Naive thymus-derived CD4-positive, alpha-beta T cell (primary cell): ENCODE results near the gene HERC6. TPM values are rescaled to one million over a fixed set of nuclear protein-coding genes. Genes with fewer than 3 reads are reported as not detected.

ENCODE experiments used
- ATAC-seq: fragments of 150-1000 bp; cut with Tn5 transposase; 2 replicates; pipeline ENCODE4 v1.10.0; 2021; ENCODE audit warnings: mild to moderate bottlenecking, moderate library complexity
- CTCF ChIA-PET: fragments of 350-600 bp; sonication (Branson Sonifier 250); formaldehyde crosslinking; loops from one replicate; lab custom pipeline; 2021; ENCODE audit warnings: antibody characterized with exemption; lab: Charles Lee
- POLR2A ChIA-PET: fragments of 350-600 bp; sonication (Branson Sonifier 250); formaldehyde crosslinking; loops from one replicate; lab custom pipeline; 2021; ENCODE audit warnings: antibody characterized with exemption, inconsistent platforms; lab: Charles Lee
- DNase-seq, 9 donors: peaks; one replicate each; pipeline versions ENCODE4 v3.0.0 to v3.0.0-alpha.2; 2020 to 2022; ENCODE audit warnings: mixed read lengths in 1 of 9
- H3K27ac ChIP-seq: one replicate; pipeline ENCODE4 v1.7.0; 2013; ENCODE audit warnings: mild to moderate bottlenecking, low read depth, low read length, moderate library complexity
- H3K27me3 ChIP-seq, 2 donors: one replicate each; pipeline ENCODE4 v1.7.0; 2013; ENCODE audit warnings: low read length in 2 of 2, mild to moderate bottlenecking in 2 of 2, moderate library complexity in 2 of 2; ENCODE audit not compliant: control insufficient read depth in 2 of 2, insufficient read depth in 2 of 2
- H3K36me3 ChIP-seq, 3 experiments: 1 replicate in 2 of 3; 2 replicates in 1 of 3; pipeline ENCODE4 v1.7.0; 2013; ENCODE audit warnings: low read length in 3 of 3, mild to moderate bottlenecking in 3 of 3, moderate library complexity in 1 of 3; ENCODE audit not compliant: insufficient read depth in 3 of 3, control insufficient read depth in 2 of 3
- H3K4me1 ChIP-seq, 2 donors: one replicate each; pipeline ENCODE4 v1.7.0; 2013; ENCODE audit warnings: low read length in 2 of 2, mild to moderate bottlenecking in 2 of 2, moderate library complexity in 1 of 2; ENCODE audit not compliant: control insufficient read depth in 2 of 2, insufficient read depth in 2 of 2
- H3K4me3 ChIP-seq: 2 replicates; pipeline ENCODE4 v1.7.0; 2013; ENCODE audit warnings: mild to moderate bottlenecking, low read length
- H3K9me3 ChIP-seq, 3 experiments: 1 replicate in 2 of 3; 2 replicates in 1 of 3; pipeline ENCODE4 v1.7.0; 2013; ENCODE audit warnings: low read length in 3 of 3; ENCODE audit not compliant: control insufficient read depth in 2 of 3
- H3K27ac Mint-ChIP-seq, 9 donors: one replicate each; pipeline ENCODE4 v1.8.0; 2020 to 2022; ENCODE audit warnings: mixed read lengths in 9 of 9, mild to moderate bottlenecking in 8 of 9, moderate library complexity in 5 of 9, inconsistent platforms in 2 of 9
- H3K27me3 Mint-ChIP-seq, 5 donors: one replicate each; pipeline ENCODE4 v1.8.0; 2021 to 2022; ENCODE audit warnings: mixed read lengths in 5 of 5, mild to moderate bottlenecking in 1 of 5
- H3K36me3 Mint-ChIP-seq, 5 donors: one replicate each; pipeline ENCODE4 v1.8.0; 2020 to 2022; ENCODE audit warnings: mixed read lengths in 5 of 5, mild to moderate bottlenecking in 3 of 5, inconsistent platforms in 1 of 5
- H3K4me1 Mint-ChIP-seq, 7 donors: one replicate each; pipeline ENCODE4 v1.8.0; 2020 to 2022; ENCODE audit warnings: mixed read lengths in 7 of 7, mild to moderate bottlenecking in 3 of 7, inconsistent platforms in 1 of 7
- H3K4me3 Mint-ChIP-seq, 10 donors: one replicate each; pipeline ENCODE4 v1.8.0; 2020 to 2022; ENCODE audit warnings: mild to moderate bottlenecking in 10 of 10, mixed read lengths in 10 of 10, moderate library complexity in 6 of 10, inconsistent platforms in 2 of 10
- H3K9me3 Mint-ChIP-seq, 11 donors: one replicate each; pipeline ENCODE4 v1.8.0; 2020 to 2022; ENCODE audit warnings: mixed read lengths in 11 of 11, mild to moderate bottlenecking in 4 of 11, inconsistent platforms in 1 of 11, moderate library complexity in 1 of 11
- intact Hi-C, 2 donors: fragments of 100-400 bp; cut with micrococcal nuclease; formaldehyde crosslinking; loops; one replicate each; pipeline ENCODE4 v1.15.1; 2023
- polyA plus RNA-seq, 2 donors: library from polyadenylated mRNA; unstranded; fragments of 300-500 nt; fragmentation: Illumina TruSeq; gene quantifications; one replicate each; pipeline ENCODE4 v1.2.3, GENCODE V29; 2021
- total RNA-seq, 6 experiments: library from RNA in 5 of 6; stranded (reverse) in 5 of 6; gene quantifications; 1 replicate in 5 of 6; 2 replicates in 1 of 6; pipeline ENCODE4 v1.2.3 and lab custom pipeline; 2021 to 2026

Gene HERC6
- total and polyA plus RNA-seq, 7 experiments from 2014 or later = 12.6 to 43.5 (median 20.0) TPM

DNA sequence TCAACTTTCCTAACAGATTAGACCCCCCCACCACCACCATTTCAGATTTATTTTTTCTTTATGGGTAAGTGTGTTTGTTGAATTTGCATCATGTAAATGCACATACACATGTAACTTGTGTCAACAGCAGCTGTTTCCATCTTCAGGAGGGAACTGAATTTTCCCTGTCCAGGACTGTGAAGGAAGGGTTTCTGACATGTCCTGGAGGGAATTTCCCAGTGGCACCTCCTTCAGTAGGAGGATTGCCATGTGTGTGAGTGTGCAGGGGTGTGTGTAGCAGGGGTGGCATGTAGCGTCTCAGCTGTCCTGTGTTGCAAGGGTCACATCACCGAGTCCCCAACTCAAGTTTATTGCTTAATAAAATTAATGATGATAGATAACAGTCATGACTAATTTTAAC, 19.7 kb downstream of the HERC6 start:
- ChIA-PET CTCF (no interaction called here), POLR2A (no interaction called here)
- Mint-ChIP-seq H3K9me3 (no peaks in the 10 kb centered on the region), H3K36me3 (peaks cover 14 to 35% (median 26%) of the 10 kb centered on the region in 5 donors), H3K4me3 (no peak overlapping the region), H3K27ac (no peak overlapping the region), H3K4me1 (peaks cover 0 to under 1% (median 0%) of the 10 kb centered on the region in 7 donors), H3K27me3 (no peaks in the 10 kb centered on the region)
- Histone ChIP-seq H3K4me1 (no peaks in the 10 kb centered on the region), H3K9me3 (no peaks in the 10 kb centered on the region), H3K27me3 (no peaks in the 10 kb centered on the region), H3K27ac (no peak overlapping the region), H3K36me3 (peaks cover 0 to 35% (median 4%) of the 10 kb centered on the region in 3 experiments), H3K4me3 (no peak overlapping the region)
- intact Hi-C loops = no loop called here
- ATAC-seq = no peak
- no peak for DNase-seq

GRCh38 chr4:88409206-88409605, 30.6 kb downstream of the HERC6 start:
- peaks cover 0 to 4% (median 0%) of the 10 kb centered on the region in 11 donors for H3K9me3 Mint-ChIP-seq
- H3K4me1 Mint-ChIP-seq = peaks cover 0 to 12% (median 0%) of the 10 kb centered on the region in 7 donors
- no peak overlapping the region for H3K4me3 ChIP-seq
- no peaks in the 10 kb centered on the region for H3K27me3 ChIP-seq
- intact Hi-C loops = no loop called here
- peaks cover 4 to 33% (median 5%) of the 10 kb centered on the region in 3 experiments for H3K36me3 ChIP-seq
- ChIA-PET CTCF (no interaction called here), POLR2A (no interaction called here)
- H3K4me3 Mint-ChIP-seq = no peak overlapping the region
- DNase-seq (no peak), ATAC-seq (no peak)
- H3K9me3 ChIP-seq = no peaks in the 10 kb centered on the region
- H3K27ac ChIP-seq = no peak overlapping the region
- no peaks in the 10 kb centered on the region for H3K27me3 Mint-ChIP-seq
- no peak overlapping the region for H3K27ac Mint-ChIP-seq
- H3K36me3 Mint-ChIP-seq = peaks cover 27 to 75% (median 59%) of the 10 kb centered on the region in 5 donors
- no peaks in the 10 kb centered on the region for H3K4me1 ChIP-seq

- no peak for ATAC-seq
Measured at GRCh38 chr4:88409789-88410188, 31.1 kb downstream of the HERC6 start.

DNA sequence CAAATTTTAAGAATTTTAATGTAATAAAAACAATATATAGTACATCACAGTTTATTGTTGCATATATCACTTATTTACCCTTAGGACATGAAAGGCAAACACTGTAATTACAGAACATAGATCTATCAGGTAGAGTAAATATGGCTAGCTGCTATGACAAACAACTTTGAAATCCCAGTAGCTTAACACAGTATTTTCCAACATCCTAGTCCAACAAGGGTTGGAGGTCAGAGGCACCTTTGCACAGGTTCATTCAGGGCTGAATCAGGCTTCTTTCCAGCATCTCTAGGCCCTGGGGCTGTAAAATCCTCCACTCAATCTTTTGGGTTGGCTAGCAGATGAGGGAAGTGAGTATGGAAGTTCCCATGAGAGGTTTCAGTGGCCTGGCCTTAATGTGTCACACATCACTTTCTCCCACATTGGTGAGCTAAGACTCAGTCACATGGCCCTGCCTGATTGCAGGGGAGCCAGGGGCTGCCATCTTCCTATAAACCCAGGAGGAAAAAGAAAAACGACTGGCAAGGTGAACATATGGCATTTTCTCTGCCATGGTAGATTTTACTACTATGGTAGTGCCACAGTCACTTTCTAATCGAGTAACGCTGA, 32.9 kb downstream of the HERC6 start:
- Histone ChIP-seq H3K4me3 (no peak overlapping the region), H3K9me3 (no peaks in the 10 kb centered on the region), H3K27me3 (no peaks in the 10 kb centered on the region), H3K36me3 (peaks cover 0 to 33% (median 4%) of the 10 kb centered on the region in 3 experiments), H3K27ac (no peak overlapping the region), H3K4me1 (no peaks in the 10 kb centered on the region)
- H3K36me3 Mint-ChIP-seq = peaks cover 23 to 72% (median 60%) of the 10 kb centered on the region in 5 donors
- ChIA-PET CTCF (no interaction called here), POLR2A (interaction anchor here (0.6 to 0.9 kb wide), 2 partner anchors 9 to 66 kb away, joined by 3 read pairs; no protein-coding TSS in a partner anchor)
- H3K4me3 Mint-ChIP-seq = no peak overlapping the region
- ATAC-seq (no peak), DNase-seq (no peak)
- no peak overlapping the region for H3K27ac Mint-ChIP-seq
- peaks cover 0 to 4% (median 0%) of the 10 kb centered on the region in 11 donors for H3K9me3 Mint-ChIP-seq
- H3K4me1 Mint-ChIP-seq = peaks cover 0 to 12% (median 0%) of the 10 kb centered on the region in 7 donors
- intact Hi-C loops = no loop called here
- no peaks in the 10 kb centered on the region for H3K27me3 Mint-ChIP-seq

More at GRCh38 chr4:88409789-88410188, 31.1 kb downstream of the HERC6 start:
- Mint-ChIP-seq H3K36me3 (peaks cover 26 to 78% (median 59%) of the 10 kb centered on the region in 5 donors), H3K9me3 (peaks cover 0 to 4% (median 0%) of the 10 kb centered on the region in 11 donors), H3K4me1 (peaks cover 0 to 12% (median 0%) of the 10 kb centered on the region in 7 donors), H3K27ac (peak overlapping the region in 1 of 9 donors; percentile 78), H3K4me3 (no peak overlapping the region), H3K27me3 (no peaks in the 10 kb centered on the region)
- intact Hi-C loops = no loop called here
- ChIA-PET POLR2A (interaction anchor here (1.2 kb wide), 1 partner anchor 126 kb away, joined by 5 read pairs; the partner anchor contains the start of gene PPM1K), CTCF (no interaction called here)
- H3K9me3 ChIP-seq = no peaks in the 10 kb centered on the region
- H3K27me3 ChIP-seq = no peaks in the 10 kb centered on the region
- no peak overlapping the region for H3K4me3 ChIP-seq
- no peak overlapping the region for H3K27ac ChIP-seq
- no peak for DNase-seq
- H3K4me1 ChIP-seq = no peaks in the 10 kb centered on the region
- H3K36me3 ChIP-seq = peaks cover 1 to 29% (median 4%) of the 10 kb centered on the region in 3 experiments

- ATAC-seq (no peak), DNase-seq (no peak)
- H3K27ac Mint-ChIP-seq = no peak overlapping the region
- Histone ChIP-seq H3K9me3 (no peaks in the 10 kb centered on the region), H3K27me3 (no peaks in the 10 kb centered on the region), H3K36me3 (peaks cover 0 to 24% (median 4%) of the 10 kb centered on the region in 3 experiments), H3K4me3 (no peak overlapping the region), H3K27ac (no peak overlapping the region), H3K4me1 (no peaks in the 10 kb centered on the region)
- ChIA-PET CTCF (no interaction called here), POLR2A (interaction anchor here (0.7 kb wide), 1 partner anchor 129 kb away, joined by 3 read pairs; the partner anchor contains the start of gene PPM1K)
- H3K36me3 Mint-ChIP-seq = peaks cover 20 to 72% (median 47%) of the 10 kb centered on the region in 5 donors
- no peaks in the 10 kb centered on the region for H3K27me3 Mint-ChIP-seq
- peaks cover 0 to 4% (median 0%) of the 10 kb centered on the region in 11 donors for H3K9me3 Mint-ChIP-seq
- peaks cover 0 to 12% (median 0%) of the 10 kb centered on the region in 7 donors for H3K4me1 Mint-ChIP-seq
- intact Hi-C loops = no loop called here
- no peak overlapping the region for H3K4me3 Mint-ChIP-seq
Measured at GRCh38 chr4:88413801-88414200, 35.1 kb downstream of the HERC6 start.

DNA sequence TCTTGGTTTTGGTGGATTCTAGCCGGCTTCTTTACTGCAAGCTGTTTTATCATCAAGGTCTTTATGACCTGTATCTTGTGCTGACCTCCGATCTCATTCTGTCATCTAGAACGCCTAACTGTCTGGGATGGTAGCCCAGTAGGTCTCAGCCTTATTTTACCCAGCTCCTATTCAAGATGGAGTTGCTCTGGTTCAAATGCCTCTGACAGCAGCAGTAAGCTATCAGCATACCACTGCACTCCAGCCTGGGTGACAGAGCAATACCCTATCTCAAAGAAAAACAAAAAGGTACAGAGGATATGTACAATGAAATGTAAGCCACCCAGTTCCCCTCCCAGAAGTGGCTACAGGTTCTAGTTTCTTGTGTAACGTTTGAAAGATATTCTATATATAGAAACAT, 36.1 kb downstream of the HERC6 start:
- Histone ChIP-seq H3K27me3 (no peaks in the 10 kb centered on the region), H3K36me3 (peaks cover 0 to 21% (median 4%) of the 10 kb centered on the region in 3 experiments), H3K4me1 (no peaks in the 10 kb centered on the region), H3K9me3 (no peaks in the 10 kb centered on the region), H3K4me3 (no peak overlapping the region), H3K27ac (no peak overlapping the region)
- ChIA-PET POLR2A (no interaction called here), CTCF (no interaction called here)
- H3K27me3 Mint-ChIP-seq = no peaks in the 10 kb centered on the region
- no peak for DNase-seq
- peaks cover 0 to 12% (median 0%) of the 10 kb centered on the region in 7 donors for H3K4me1 Mint-ChIP-seq
- H3K27ac Mint-ChIP-seq = no peak overlapping the region
- peaks cover 19 to 66% (median 42%) of the 10 kb centered on the region in 5 donors for H3K36me3 Mint-ChIP-seq
- H3K9me3 Mint-ChIP-seq = peaks cover 0 to 4% (median 0%) of the 10 kb centered on the region in 11 donors
- intact Hi-C loops = no loop called here
- ATAC-seq = no peak
- no peak overlapping the region for H3K4me3 Mint-ChIP-seq
